Glutamatergic neuron (in vitro differentiated cells): ENCODE results near the gene SNX3. TPM values are rescaled to one million over a fixed set of nuclear protein-coding genes. Genes with fewer than 3 reads are reported as not detected.
"Not testable (repeated sequence)": the region's sequence is repeated elsewhere in the genome, so short reads cannot be mapped to it uniquely, and the experiment has no call there.

Experiments used
- DNase-seq: peaks from one replicate; pipeline ENCODE4 v3.0.0; 2022
- H3K27ac Mint-ChIP-seq: one replicate; pipeline ENCODE4 v1.8.0; 2020; ENCODE audit warnings: mild to moderate bottlenecking, mixed read lengths, inconsistent platforms; ENCODE audit not compliant: unreplicated experiment
- H3K27me3 Mint-ChIP-seq: one replicate; pipeline ENCODE4 v1.8.0; 2020; ENCODE audit warnings: mild to moderate bottlenecking, moderate library complexity, mixed read lengths, inconsistent platforms; ENCODE audit not compliant: unreplicated experiment
- H3K36me3 Mint-ChIP-seq: one replicate; pipeline ENCODE4 v1.8.0; 2020; ENCODE audit warnings: mild to moderate bottlenecking, mixed read lengths, inconsistent platforms; ENCODE audit not compliant: unreplicated experiment
- H3K4me1 Mint-ChIP-seq: one replicate; pipeline ENCODE4 v1.8.0; 2020; ENCODE audit warnings: mild to moderate bottlenecking, low read depth, mixed read lengths, inconsistent platforms; ENCODE audit not compliant: unreplicated experiment
- H3K4me3 Mint-ChIP-seq: one replicate; pipeline ENCODE4 v1.8.0; 2020; ENCODE audit warnings: mild to moderate bottlenecking, mixed read lengths, inconsistent platforms; ENCODE audit not compliant: unreplicated experiment
- H3K9me3 Mint-ChIP-seq: one replicate; pipeline ENCODE4 v1.8.0; 2020; ENCODE audit warnings: mild to moderate bottlenecking, moderate library complexity, mixed read lengths, inconsistent platforms; ENCODE audit not compliant: unreplicated experiment
- CTCF ChIP-seq: fragments of 200-600 bp; sonication (generic); IDR thresholded peaks from one replicate; pipeline ENCODE4 v1.5.0; 2021; ENCODE audit not compliant: partially characterized antibody, unreplicated experiment
- total RNA-seq: library from RNA; stranded (reverse); fragmentation: NEBNext Ultra II Directional; extraction: Animal tissue kit (Norgen Biotek cat#: 25700); gene quantifications from one replicate; pipeline ENCODE4 v1.2.1, GENCODE V29; 2021; ENCODE audit not compliant: unreplicated experiment

SNX3 gene
- total RNA-seq, 1 donor from 2014 or later, result 66.2 TPM

GRCh38 chr6:108295676-108296075 is 34.8 kb upstream of the SNX3 start:
- no peak for DNase-seq
- H3K36me3 Mint-ChIP-seq, result no peaks in the 10 kb centered on the region
- peaks cover 7% of the 10 kb centered on the region for H3K4me1 Mint-ChIP-seq
- peak overlapping the region; percentile 98 for H3K27ac Mint-ChIP-seq
- H3K27me3 Mint-ChIP-seq, result no peaks in the 10 kb centered on the region
- TF ChIP-seq CTCF, result no peak
- H3K4me3 Mint-ChIP-seq, result peak overlapping the region; percentile 98
- H3K9me3 Mint-ChIP-seq, result peaks cover 5% of the 10 kb centered on the region

- TF ChIP-seq CTCF, result no peak
- H3K27me3 Mint-ChIP-seq, result no peaks in the 10 kb centered on the region
- H3K4me1 Mint-ChIP-seq, result peaks cover 7% of the 10 kb centered on the region
- DNase-seq, result peak; percentile 94
- peak within 1 kb of the TSS; percentile 98 for H3K27ac Mint-ChIP-seq
- H3K9me3 Mint-ChIP-seq, result peaks cover 5% of the 10 kb centered on the region
- no peaks in the 10 kb centered on the region for H3K36me3 Mint-ChIP-seq
- H3K4me3 Mint-ChIP-seq, result peak within 1 kb of the TSS; percentile 98
Observed at GRCh38 chr6:108294727-108295625, 34.1 kb upstream of the SNX3 start, which contains the start of gene AFG1L. AFG1L (plus strand) TSS chr6:108295054; CDS start chr6:108295080, 26 bp downstream.

GRCh38 chr6:108294297-108294726 is 33.5 kb upstream of the SNX3 start:
- TF ChIP-seq CTCF, result no peak
- Mint-ChIP-seq H3K36me3 (no peaks in the 10 kb centered on the region), H3K27ac (peak overlapping the region; percentile 98), H3K27me3 (peaks cover 2% of the 10 kb centered on the region), H3K9me3 (peaks cover 4% of the 10 kb centered on the region), H3K4me3 (peak overlapping the region; percentile 98), H3K4me1 (peaks cover 7% of the 10 kb centered on the region)
- no peak for DNase-seq

- no peak for DNase-seq
- Mint-ChIP-seq H3K27me3 (peaks cover 2% of the 10 kb centered on the region), H3K9me3 (peaks cover 3% of the 10 kb centered on the region), H3K27ac (peak overlapping the region; percentile 38), H3K4me1 (peaks cover 7% of the 10 kb centered on the region), H3K4me3 (peak overlapping the region; percentile 98), H3K36me3 (no peaks in the 10 kb centered on the region)
- TF ChIP-seq CTCF, result no peak
Observed at GRCh38 chr6:108293527-108294296, 32.9 kb upstream of the SNX3 start.

- not testable (repeated sequence) for H3K4me1 Mint-ChIP-seq, H3K9me3 Mint-ChIP-seq, H3K36me3 Mint-ChIP-seq, H3K27ac Mint-ChIP-seq, H3K27me3 Mint-ChIP-seq, H3K4me3 Mint-ChIP-seq, DNase-seq
Observed at GRCh38 chr6:108292561-108292960, 31.7 kb upstream of the SNX3 start.
